Tibial artery (tissue), 4 donors: ENCODE data around the gene NOD2.

Source experiments
- DNase-seq, 2 donors: peaks; one replicate each; pipeline ENCODE4 v3.0.0-alpha.2; 2019
- H3K27ac ChIP-seq, 2 donors: fragments of 200-600 bp; sonication (generic) in 1 of 2; 1 replicate in 1 of 2; 2 replicates in 1 of 2; pipeline ENCODE4 v1.5.1; 2018 to 2019; ENCODE audit warnings: mild to moderate bottlenecking in 1 of 2
- H3K27me3 ChIP-seq, 2 donors: fragments of 200-600 bp; sonication (generic) in 1 of 2; one replicate each; pipeline versions ENCODE4 v1.5.1 to v1.6.0; 2016 to 2019
- H3K36me3 ChIP-seq, 3 donors: fragments of 200-600 bp; sonication (generic) in 2 of 3; one replicate each; pipeline ENCODE4 v1.5.1; 2016 to 2019; ENCODE audit warnings: mild to moderate bottlenecking in 2 of 3
- H3K4me1 ChIP-seq, 4 donors: fragments of 200-600 bp; sonication (generic) in 2 of 4; 1 replicate in 3 of 4; 2 replicates in 1 of 4; pipeline ENCODE4 v1.5.1; 2016 to 2019
- H3K4me3 ChIP-seq, 2 donors: fragments of 200-600 bp; sonication (generic) in 1 of 2; 1 replicate in 1 of 2; 2 replicates in 1 of 2; pipeline ENCODE4 v1.5.1; 2018 to 2019; ENCODE audit warnings: mild to moderate bottlenecking in 2 of 2
- H3K9me3 ChIP-seq, 3 donors: fragments of 200-600 bp; sonication (generic) in 1 of 3; one replicate each; pipeline ENCODE4 v1.5.1; 2016 to 2019
- CTCF ChIP-seq, 2 experiments: fragments of 200-600 bp in 1 of 2; fragments of 450-650 bp in 1 of 2; IDR thresholded peaks; one replicate each; pipeline ENCODE4 v1.5.1; 2017 to 2019; ENCODE audit warnings: antibody characterized with exemption in 2 of 2, mild to moderate bottlenecking in 1 of 2, moderate library complexity in 1 of 2
- intact Hi-C: fragments of 100-400 bp; cut with DNase I; formaldehyde crosslinking; loops from one replicate; pipeline ENCODE4 v1.15.0; 2023; ENCODE audit warnings: low total_unique reads

NOD2 gene

GRCh38 chr16:50765260-50765659 lies 71.9 kb downstream of the NOD2 start:
- Histone ChIP-seq H3K27me3 (no peaks in the 10 kb centered on the region), H3K4me1 (peaks cover 0 to 30% (median 4%) of the 10 kb centered on the region in 4 donors), H3K27ac (no peak overlapping the region), H3K9me3 (peaks cover 2 to 10% (median 9%) of the 10 kb centered on the region in 3 donors), H3K4me3 (no peak overlapping the region), H3K36me3 (peaks cover 27 to 35% (median 32%) of the 10 kb centered on the region in 3 donors)
- no peak for TF ChIP-seq CTCF (IDR thresholded peaks at IDR 0.05)
- no peak for DNase-seq
- intact Hi-C loops: no loop called here

- peaks cover 2 to 10% (median 9%) of the 10 kb centered on the region in 3 donors for H3K9me3 ChIP-seq
- no peak overlapping the region for H3K4me3 ChIP-seq
- no peak for DNase-seq
- no peak overlapping the region for H3K27ac ChIP-seq
- H3K4me1 ChIP-seq: peaks cover 0 to 30% (median 4%) of the 10 kb centered on the region in 4 donors
- H3K27me3 ChIP-seq: no peaks in the 10 kb centered on the region
- intact Hi-C loops: no loop called here
- peaks cover 27 to 35% (median 32%) of the 10 kb centered on the region in 3 donors for H3K36me3 ChIP-seq
- no peak for TF ChIP-seq CTCF (IDR thresholded peaks at IDR 0.05)
Observed at GRCh38 chr16:50765861-50766260, 72.5 kb downstream of the NOD2 start.

GRCh38 chr16:50767197-50767596 lies 73.8 kb downstream of the NOD2 start:
- Histone ChIP-seq H3K27ac (no peak overlapping the region), H3K4me3 (no peak overlapping the region), H3K27me3 (no peaks in the 10 kb centered on the region), H3K4me1 (peaks cover 0 to 25% (median 4%) of the 10 kb centered on the region in 4 donors), H3K36me3 (peaks cover 27 to 35% (median 32%) of the 10 kb centered on the region in 3 donors), H3K9me3 (peaks cover 2 to 10% (median 9%) of the 10 kb centered on the region in 3 donors)
- TF ChIP-seq CTCF (IDR thresholded peaks at IDR 0.05): no peak
- no peak for DNase-seq
- intact Hi-C loops: no loop called here

- H3K27ac ChIP-seq: no peak overlapping the region
- no peak overlapping the region for H3K4me3 ChIP-seq
- H3K27me3 ChIP-seq: no peaks in the 10 kb centered on the region
- intact Hi-C loops: no loop called here
- no peak for TF ChIP-seq CTCF (IDR thresholded peaks at IDR 0.05)
- DNase-seq: no peak
- H3K9me3 ChIP-seq: peaks cover 0 to 5% (median 3%) of the 10 kb centered on the region in 3 donors
- H3K4me1 ChIP-seq: no peaks in the 10 kb centered on the region
- peaks cover 8 to 21% (median 20%) of the 10 kb centered on the region in 3 donors for H3K36me3 ChIP-seq
Observed at GRCh38 chr16:50771366-50771765, 78.0 kb downstream of the NOD2 start.

GRCh38 chr16:50774405-50774804 lies 81.0 kb downstream of the NOD2 start:
- no peaks in the 10 kb centered on the region for H3K27me3 ChIP-seq
- H3K9me3 ChIP-seq: no peaks in the 10 kb centered on the region
- H3K4me3 ChIP-seq: no peak overlapping the region
- peaks cover 2 to 7% (median 6%) of the 10 kb centered on the region in 3 donors for H3K36me3 ChIP-seq
- no peaks in the 10 kb centered on the region for H3K4me1 ChIP-seq
- intact Hi-C loops: no loop called here
- DNase-seq: no peak
- no peak overlapping the region for H3K27ac ChIP-seq
- no peak for TF ChIP-seq CTCF (IDR thresholded peaks at IDR 0.05)

- DNase-seq: no peak
- no peak for TF ChIP-seq CTCF (IDR thresholded peaks at IDR 0.05)
- no peak overlapping the region for H3K27ac ChIP-seq
- no peaks in the 10 kb centered on the region for H3K4me1 ChIP-seq
- H3K36me3 ChIP-seq: peaks cover 6 to 12% (median 7%) of the 10 kb centered on the region in 3 donors
- H3K27me3 ChIP-seq: no peaks in the 10 kb centered on the region
- no peaks in the 10 kb centered on the region for H3K9me3 ChIP-seq
- H3K4me3 ChIP-seq: no peak overlapping the region
- intact Hi-C loops: no loop called here
Observed at GRCh38 chr16:50774960-50775359, 81.6 kb downstream of the NOD2 start.
